ENCODE results near the gene SKP1.
A peak's percentile ranks its signal among the peaks of the same experiment; 100 is the strongest.
"Not testable (repeated sequence)": the region's sequence is repeated elsewhere in the genome, so short reads cannot be mapped to it uniquely, and the experiment has no call there.

SKP1 gene

DNA sequence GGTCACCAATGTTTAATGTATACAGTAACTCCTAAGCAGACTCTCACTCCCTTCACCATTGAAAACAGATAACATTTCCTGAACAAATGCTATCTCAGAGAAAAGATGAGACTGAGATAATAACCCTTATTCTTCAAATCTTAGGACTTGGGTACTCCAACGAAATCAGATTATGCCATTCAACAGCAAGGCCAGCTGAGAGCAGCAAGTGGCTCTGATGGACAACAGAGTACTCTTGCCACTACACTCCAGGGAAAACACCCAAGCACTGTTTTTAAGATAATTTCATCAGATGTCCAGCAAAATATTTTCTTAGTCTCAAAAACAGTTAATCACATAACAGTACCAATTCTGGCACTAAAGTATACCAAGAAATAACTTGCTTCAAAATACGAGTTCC, 39.0 kb upstream of the SKP1 start:
- no peak for DNase-seq
- Histone ChIP-seq H3K9me3 (ENCODE audit: severe bottlenecking) (peaks cover 6% of the 10 kb centered on the region), H3K36me3 (peaks cover 26% of the 10 kb centered on the region), H3K4me3 (ENCODE audit: low read depth, low read length) (no peak overlapping the region), H3K27ac (no peak overlapping the region), H3K27me3 (ENCODE audit: insufficient read depth, low read depth, severe bottlenecking) (no peaks in the 10 kb centered on the region)
- TF ChIP-seq, protein P1, sequence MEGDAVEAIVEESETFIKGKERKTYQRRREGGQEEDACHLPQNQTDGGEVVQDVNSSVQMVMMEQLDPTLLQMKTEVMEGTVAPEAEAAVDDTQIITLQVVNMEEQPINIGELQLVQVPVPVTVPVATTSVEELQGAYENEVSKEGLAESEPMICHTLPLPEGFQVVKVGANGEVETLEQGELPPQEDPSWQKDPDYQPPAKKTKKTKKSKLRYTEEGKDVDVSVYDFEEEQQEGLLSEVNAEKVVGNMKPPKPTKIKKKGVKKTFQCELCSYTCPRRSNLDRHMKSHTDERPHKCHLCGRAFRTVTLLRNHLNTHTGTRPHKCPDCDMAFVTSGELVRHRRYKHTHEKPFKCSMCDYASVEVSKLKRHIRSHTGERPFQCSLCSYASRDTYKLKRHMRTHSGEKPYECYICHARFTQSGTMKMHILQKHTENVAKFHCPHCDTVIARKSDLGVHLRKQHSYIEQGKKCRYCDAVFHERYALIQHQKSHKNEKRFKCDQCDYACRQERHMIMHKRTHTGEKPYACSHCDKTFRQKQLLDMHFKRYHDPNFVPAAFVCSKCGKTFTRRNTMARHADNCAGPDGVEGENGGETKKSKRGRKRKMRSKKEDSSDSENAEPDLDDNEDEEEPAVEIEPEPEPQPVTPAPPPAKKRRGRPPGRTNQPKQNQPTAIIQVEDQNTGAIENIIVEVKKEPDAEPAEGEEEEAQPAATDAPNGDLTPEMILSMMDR (IDR thresholded peaks at IDR 0.05; ENCODE audit: low read depth, low read length), result no peak

DNA sequence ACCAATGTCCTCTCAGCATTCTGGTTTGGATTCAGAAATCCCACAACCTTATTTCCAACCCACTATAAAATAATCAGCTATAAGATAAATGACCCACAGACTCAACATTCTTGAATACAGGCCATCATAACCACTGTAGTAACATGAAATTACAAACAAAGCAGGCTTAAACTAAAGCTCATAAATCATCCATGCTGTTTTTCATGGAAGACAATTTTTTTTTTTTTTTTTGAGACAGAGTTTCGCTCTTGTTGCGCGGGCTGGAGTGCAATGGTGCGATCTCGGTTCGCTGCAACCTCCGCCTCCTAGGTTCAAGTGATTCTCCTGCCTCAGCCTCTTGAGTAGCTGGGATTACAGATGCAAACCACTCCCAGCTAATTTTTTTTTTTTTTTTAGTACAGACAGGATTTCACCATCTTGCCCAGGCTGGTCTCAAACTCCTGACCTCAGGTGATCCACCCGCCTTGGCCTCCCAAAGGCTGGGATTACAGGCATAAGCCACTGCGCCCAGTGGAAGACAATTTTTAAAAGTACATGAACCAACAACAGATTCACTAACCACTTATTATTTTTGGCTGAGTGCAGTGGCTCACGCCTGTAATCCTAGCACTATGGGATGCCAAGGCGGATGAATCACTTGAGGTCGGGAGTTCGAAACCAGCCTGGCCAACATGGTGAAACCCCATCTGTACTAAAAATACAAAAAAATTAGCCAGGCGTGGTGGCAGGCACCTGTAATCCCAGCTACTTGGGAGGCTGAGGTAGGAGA, 34.7 kb upstream of the SKP1 start:
- not testable (repeated sequence) for H3K27ac ChIP-seq; H3K27me3 ChIP-seq (ENCODE audit: insufficient read depth, low read depth, severe bottlenecking); H3K9me3 ChIP-seq (ENCODE audit: severe bottlenecking); H3K4me3 ChIP-seq (ENCODE audit: low read depth, low read length); H3K36me3 ChIP-seq
- DNase-seq, result peak; percentile 42

DNA sequence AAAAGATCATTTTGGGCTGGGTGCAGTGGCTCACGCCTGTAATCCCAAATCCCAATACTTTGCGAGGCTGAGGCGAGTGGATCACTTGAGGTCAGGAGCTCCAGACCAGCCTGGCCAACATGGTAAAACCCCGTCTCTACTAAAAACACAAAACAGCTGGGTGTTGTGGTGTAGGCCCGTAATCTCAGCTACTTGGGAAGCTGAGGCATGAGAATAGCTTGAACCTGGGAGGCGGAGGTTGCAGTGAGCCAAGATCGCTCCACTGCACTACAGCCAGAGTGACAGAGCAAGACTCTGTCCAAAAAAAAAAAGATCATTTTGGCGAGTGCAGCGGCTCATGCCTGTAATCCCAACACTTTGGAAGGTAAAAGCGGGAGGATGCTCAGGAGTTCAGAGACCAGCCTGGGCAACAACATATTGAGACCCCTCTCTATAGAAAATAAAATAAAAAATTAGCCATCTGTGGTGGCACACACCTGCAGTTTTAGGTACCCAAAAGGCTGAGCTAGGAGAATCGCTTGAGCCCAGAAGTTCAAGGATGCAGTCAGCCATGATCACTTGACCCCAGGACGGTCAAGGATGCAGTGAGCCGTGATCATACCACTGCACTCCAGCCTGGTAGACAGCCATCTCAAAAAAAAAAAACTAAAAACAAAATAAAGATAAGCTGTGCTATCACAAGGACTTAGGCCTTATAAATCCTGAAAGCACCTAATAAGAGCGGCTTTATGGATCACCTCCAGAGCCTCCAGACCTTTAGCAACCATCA, 32.9 kb upstream of the SKP1 start:
- TF ChIP-seq, protein P1 (IDR thresholded peaks at IDR 0.05; ENCODE audit: low read depth, low read length), result no peak
- H3K36me3 ChIP-seq, result peaks cover 16% of the 10 kb centered on the region
- H3K4me3 ChIP-seq (ENCODE audit: low read depth, low read length), result no peak overlapping the region
- no peak overlapping the region; the same call in 1 of the 2 replicates for H3K27ac ChIP-seq
- H3K27me3 ChIP-seq (ENCODE audit: insufficient read depth, low read depth, severe bottlenecking), result no peaks in the 10 kb centered on the region
- no peak for DNase-seq
- H3K9me3 ChIP-seq (ENCODE audit: severe bottlenecking), result peaks cover 6% of the 10 kb centered on the region

DNA sequence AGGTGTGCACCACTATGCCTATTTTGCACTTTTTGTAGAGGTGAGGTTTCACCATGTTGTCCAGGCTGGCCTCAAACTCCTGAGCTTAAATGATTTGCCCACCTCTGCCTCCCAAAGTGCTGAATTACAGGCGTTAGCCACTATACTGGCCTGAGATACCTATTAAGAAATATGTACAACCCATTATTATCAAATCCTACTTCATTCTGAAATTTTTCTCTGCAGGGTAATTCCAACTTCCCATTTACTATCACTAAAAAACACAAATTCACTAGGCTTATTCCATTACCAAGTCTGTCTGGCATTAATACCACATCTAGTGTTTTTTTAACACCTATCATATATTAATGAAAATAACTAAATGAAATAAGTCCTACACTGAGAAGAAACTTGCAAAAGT, 30.9 kb upstream of the SKP1 start:
- Histone ChIP-seq H3K27ac (no peak overlapping the region), H3K27me3 (ENCODE audit: insufficient read depth, low read depth, severe bottlenecking) (no peaks in the 10 kb centered on the region), H3K4me3 (ENCODE audit: low read depth, low read length) (no peak overlapping the region), H3K36me3 (peaks cover 25% of the 10 kb centered on the region), H3K9me3 (ENCODE audit: severe bottlenecking) (no peaks in the 10 kb centered on the region)
- TF ChIP-seq, protein P1 (IDR thresholded peaks at IDR 0.05; ENCODE audit: low read depth, low read length), result no peak
- DNase-seq, result no peak

DNA sequence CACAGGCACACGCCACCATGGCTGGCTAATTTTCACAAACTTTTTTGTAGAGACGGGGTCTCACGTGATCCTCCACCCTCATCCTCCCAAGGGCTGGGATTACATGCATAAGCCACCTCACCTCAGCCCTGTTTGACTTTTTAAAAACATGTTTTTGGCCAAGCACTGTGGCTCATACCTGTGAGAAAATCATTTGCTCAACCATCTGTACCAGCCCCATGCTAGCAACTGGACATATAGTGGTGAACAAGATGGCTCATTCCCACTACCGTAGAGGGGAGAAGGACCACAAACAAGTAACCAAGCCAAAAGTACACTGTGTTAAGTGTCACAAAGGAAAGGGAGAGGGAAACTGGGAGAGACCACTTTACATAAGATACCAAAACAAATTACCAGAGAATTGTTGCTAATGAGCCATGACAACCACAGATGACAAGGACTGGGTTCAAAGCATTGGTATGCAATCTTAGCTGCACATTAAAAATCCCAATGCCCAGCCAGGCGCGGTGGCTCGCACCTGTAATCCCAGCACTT, 29.9 kb upstream of the SKP1 start:
- no peak overlapping the region for H3K27ac ChIP-seq
- no peak overlapping the region for H3K4me3 ChIP-seq (ENCODE audit: low read depth, low read length)
- no peaks in the 10 kb centered on the region for H3K9me3 ChIP-seq (ENCODE audit: severe bottlenecking)
- peaks cover 32% of the 10 kb centered on the region for H3K36me3 ChIP-seq
- no peak for DNase-seq
- no peaks in the 10 kb centered on the region for H3K27me3 ChIP-seq (ENCODE audit: insufficient read depth, low read depth, severe bottlenecking)
- TF ChIP-seq, protein P1 (IDR thresholded peaks at IDR 0.05; ENCODE audit: low read depth, low read length), result no peak

DNA sequence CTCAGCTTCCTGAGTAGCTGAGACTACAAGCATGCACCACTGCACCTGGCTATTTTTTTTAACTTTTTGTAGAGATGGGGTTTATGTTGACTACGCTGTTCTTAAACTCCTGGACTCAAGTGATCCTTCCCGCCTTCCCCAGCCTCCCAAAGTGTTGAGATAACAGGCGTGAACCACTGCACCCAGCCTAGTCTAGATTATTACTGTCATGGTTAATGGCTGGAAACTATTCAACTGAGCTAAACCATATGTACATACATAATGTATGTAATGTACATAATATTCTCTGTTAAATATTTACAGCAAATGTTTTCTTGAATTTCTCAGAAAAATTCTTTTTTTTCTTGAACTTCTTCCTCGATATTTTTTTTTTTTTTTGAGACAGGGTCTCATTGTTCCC, 27.8 kb upstream of the SKP1 start:
- peaks cover 53% of the 10 kb centered on the region for H3K36me3 ChIP-seq
- no peak overlapping the region for H3K4me3 ChIP-seq (ENCODE audit: low read depth, low read length)
- no peak for DNase-seq
- H3K9me3 ChIP-seq (ENCODE audit: severe bottlenecking), result no peaks in the 10 kb centered on the region
- H3K27ac ChIP-seq, result no peak overlapping the region
- no peaks in the 10 kb centered on the region for H3K27me3 ChIP-seq (ENCODE audit: insufficient read depth, low read depth, severe bottlenecking)
- TF ChIP-seq, protein P1 (IDR thresholded peaks at IDR 0.05; ENCODE audit: low read depth, low read length), result no peak
